HCT116 (cell line): ENCODE results near the gene MRPL44. TPM values are rescaled to one million over a fixed set of nuclear protein-coding genes. Genes with fewer than 3 reads are reported as not detected.

Experiments
- ATAC-seq: fragments of 200-7000 bp; cut with Tn5 transposase; 2 replicates; pipeline ENCODE4 v1.9.1; 2020; ENCODE audit warnings: mild to moderate bottlenecking, moderate library complexity
- BruUV-seq: library from RNA; stranded (reverse); fragments of 400-500 nt; replicated peaks from 2 replicates; lab custom pipeline; 2021; lab: Mats Ljungman, UMichigan
- CTCF ChIA-PET: fragments of 300-600 bp; sonication (Branson Sonifier 250); formaldehyde crosslinking; loops from one replicate; lab custom pipeline; 2021; ENCODE audit warnings: antibody characterized with exemption; lab: Charles Lee
- POLR2A ChIA-PET: fragments of 300-600, 350-600 bp; sonication (Branson Sonifier 250); formaldehyde crosslinking; loops from one replicate; lab custom pipeline; 2021; ENCODE audit warnings: antibody characterized with exemption; lab: Charles Lee
- RAD21 ChIA-PET, 2 experiments: fragments of 300-600 bp; sonication (Branson Sonifier 250); formaldehyde crosslinking; loops; one replicate each; lab custom pipeline; 2023; ENCODE audit warnings: low total read pairs in 2 of 2; ENCODE audit not compliant: uncharacterized antibody in 2 of 2, unreplicated experiment in 2 of 2, low non-redundant PET in 1 of 2; lab: Charles Lee
- DNase-seq: peaks from one replicate; pipeline ENCODE4 v3.0.0-alpha.2; 2010; ENCODE audit warnings: low read depth, low spot score
- H2AFZ ChIP-seq: fragments of 200-600 bp; shearing (Covaris generic), sonication (generic); 2 replicates; pipeline ENCODE4 v1.6.1; 2017; ENCODE audit warnings: low read depth, mixed run types, mixed read lengths, antibody characterized with exemption, low read length; ENCODE audit not compliant: poor library complexity, severe bottlenecking
- H3K27ac ChIP-seq: 2 replicates; pipeline ENCODE4 v1.5.1; 2012; ENCODE audit warnings: low read depth, low read length
- H3K27me3 ChIP-seq: fragments of 200-600 bp; sonication (generic); 2 replicates; pipeline ENCODE4 v1.6.1; 2016; ENCODE audit warnings: mixed run types, low read length, mixed read lengths; ENCODE audit not compliant: insufficient read depth
- H3K36me3 ChIP-seq, 2 experiments: fragments of 200-500 bp in 1 of 2; fragments of 200-600 bp in 1 of 2; sonication (Bioruptor generic) in 1 of 2; sonication (generic) in 1 of 2; 2 replicates each; pipeline versions ENCODE4 v1.5.1 to v1.6.1; 2014 to 2016; ENCODE audit warnings: low read length in 2 of 2, inconsistent platforms in 1 of 2, mixed read lengths in 1 of 2, mixed run types in 1 of 2; ENCODE audit not compliant: insufficient read depth in 2 of 2, control insufficient read depth in 1 of 2
- H3K4me1 ChIP-seq, 2 experiments: fragments of 200-600 bp in 1 of 2; sonication (generic) in 1 of 2; 2 replicates each; pipeline versions ENCODE4 v1.5.1 to v1.6.1; 2012 to 2017; ENCODE audit warnings: low read length in 2 of 2, inconsistent platforms in 1 of 2, mild to moderate bottlenecking in 1 of 2, mixed read lengths in 1 of 2, mixed run types in 1 of 2, moderate library complexity in 1 of 2; ENCODE audit not compliant: insufficient read depth in 2 of 2, control insufficient read depth in 1 of 2
- H3K4me2 ChIP-seq: fragments of 200-600 bp; sonication (generic); 2 replicates; pipeline ENCODE4 v1.6.1; 2017; ENCODE audit warnings: mixed run types, low read length, mixed read lengths
- H3K4me3 ChIP-seq, 2 experiments: fragments of 200-600 bp in 1 of 2; sonication (generic) in 1 of 2; replicated peaks in 1 of 2; 2 replicates each; pipeline ENCODE4 v1.5.1; 2011 to 2016; ENCODE audit warnings: low read length in 2 of 2, control low read depth in 1 of 2, low read depth in 1 of 2, mild to moderate bottlenecking in 1 of 2, mixed read lengths in 1 of 2, mixed run types in 1 of 2
- H3K79me2 ChIP-seq: fragments of 200-600 bp; sonication (generic); 2 replicates; pipeline ENCODE4 v1.6.1; 2017; ENCODE audit warnings: mild to moderate bottlenecking, mixed run types, low read length, moderate library complexity, mixed read lengths; ENCODE audit not compliant: insufficient read depth
- H3K9ac ChIP-seq: fragments of 200-600 bp; sonication (generic); 2 replicates; pipeline ENCODE4 v1.6.1; 2016; ENCODE audit warnings: low read length, mixed read lengths
- H3K9me2 ChIP-seq: fragments of 200-600 bp; sonication (generic), shearing (Covaris generic); 2 replicates; pipeline ENCODE4 v1.6.1; 2017; ENCODE audit warnings: mixed run types, mild to moderate bottlenecking, moderate library complexity; ENCODE audit not compliant: insufficient read depth
- H3K9me3 ChIP-seq, 2 experiments: fragments of 200-500 bp in 1 of 2; fragments of 200-600 bp in 1 of 2; sonication (Bioruptor generic) in 1 of 2; sonication (generic) in 1 of 2; 2 replicates each; pipeline ENCODE4 v1.6.1; 2014 to 2017; ENCODE audit warnings: low read length in 2 of 2, mixed read lengths in 2 of 2, inconsistent platforms in 1 of 2, low read depth in 1 of 2, mild to moderate bottlenecking in 1 of 2, mixed run types in 1 of 2, moderate library complexity in 1 of 2; ENCODE audit not compliant: control insufficient read depth in 1 of 2, insufficient read depth in 1 of 2
- H4K20me1 ChIP-seq: fragments of 200-600 bp; sonication (generic), shearing (Covaris generic); 2 replicates; pipeline ENCODE4 v1.6.1; 2017; ENCODE audit warnings: mixed run types, mild to moderate bottlenecking, moderate library complexity; ENCODE audit not compliant: insufficient read depth
- CEBPB ChIP-seq: IDR thresholded peaks from 2 replicates; pipeline ENCODE4 v1.6.1; 2012; ENCODE audit warnings: low read depth
- EGR1 ChIP-seq: IDR thresholded peaks from 2 replicates; pipeline ENCODE4 v1.6.1; 2012; ENCODE audit warnings: low read depth
- EZH2 ChIP-seq: fragments of 200-600 bp; sonication (generic); IDR thresholded peaks from 2 replicates; pipeline ENCODE4 v1.6.1; 2017; ENCODE audit warnings: antibody characterized with exemption, mixed run types
- EZH2phosphoT487 ChIP-seq: fragments of 200-600 bp; IDR thresholded peaks from 2 replicates; pipeline ENCODE4 v1.6.1; 2018; ENCODE audit warnings: antibody characterized with exemption, borderline replicate concordance
- MAX ChIP-seq: IDR thresholded peaks from 2 replicates; pipeline ENCODE4 v1.6.1; 2012
- POLR2A ChIP-seq: IDR thresholded peaks from 2 replicates; pipeline ENCODE4 v1.7.0; 2011; ENCODE audit warnings: borderline replicate concordance; ENCODE audit not compliant: insufficient read depth, insufficient read length; ENCODE audit errors: extremely low read depth
- RAD21 ChIP-seq: IDR thresholded peaks from 2 replicates; pipeline ENCODE4 v1.6.1; 2012; ENCODE audit warnings: low read depth, mild to moderate bottlenecking
- SP1 ChIP-seq: IDR thresholded peaks from 2 replicates; pipeline ENCODE4 v1.6.1; 2012; ENCODE audit warnings: low read depth
- SRF ChIP-seq: IDR thresholded peaks from 2 replicates; pipeline ENCODE4 v1.6.1; 2012; ENCODE audit warnings: low read depth
- ZBTB33 ChIP-seq: IDR thresholded peaks from 2 replicates; pipeline ENCODE4 v1.6.1; 2011; ENCODE audit warnings: mild to moderate bottlenecking, low read length, moderate library complexity; ENCODE audit not compliant: insufficient replicate concordance; ENCODE audit errors: extremely low read depth
- ZFX ChIP-seq: fragments of 450-650 bp; IDR thresholded peaks from 2 replicates; pipeline ENCODE4 v1.6.1; 2017
- intact Hi-C: fragments of 100-400 bp; cut with micrococcal nuclease; formaldehyde crosslinking; loops from 2 replicates; pipeline ENCODE4 v1.10.0; 2022
- total RNA-seq: library from RNA; stranded (reverse); gene quantifications from one replicate; pipeline ENCODE4 v1.2.1, GENCODE V29; 2021; ENCODE audit not compliant: unreplicated experiment
- TF ChIP-seq, protein P1 (sequence below): IDR thresholded peaks from 2 replicates; pipeline ENCODE4 v1.6.1; 2012

MRPL44 gene
- total RNA-seq, 1 experiment from 2014 or later, result 45.8 TPM

DNA sequence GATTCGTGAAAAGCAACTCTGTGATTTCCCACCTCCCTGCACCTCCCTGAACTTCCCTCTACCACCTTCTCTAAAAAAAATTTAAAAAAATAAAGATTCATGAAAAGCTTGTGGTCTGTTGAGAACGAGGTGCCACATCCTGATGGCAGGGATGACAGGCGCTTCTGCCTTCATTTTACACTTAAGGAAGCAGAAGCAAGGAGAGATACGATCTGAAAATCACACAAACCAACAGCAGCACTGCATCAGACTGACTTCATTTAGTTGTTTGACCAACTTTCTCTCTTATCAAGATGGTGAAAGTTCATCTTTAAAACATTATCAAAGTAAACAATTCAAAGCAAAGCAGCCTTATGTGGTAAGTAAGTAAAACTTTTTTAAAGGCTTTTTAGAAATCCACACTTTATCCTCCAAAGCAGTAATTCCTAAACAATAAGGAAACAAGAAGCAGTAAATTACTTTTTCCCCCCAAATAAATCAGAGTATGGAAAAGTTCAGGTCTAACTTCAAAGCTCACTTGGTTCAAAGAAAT, 27.6 kb upstream of the MRPL44 start:
- H4K20me1 ChIP-seq, result no peaks in the 10 kb centered on the region
- H3K9ac ChIP-seq, result no peak overlapping the region

More for the DNA sequence above, 27.6 kb upstream of the MRPL44 start:
- Histone ChIP-seq H3K9me3 (peaks cover 0 to 7% of the 10 kb centered on the region in 2 experiments; a peak in 1 of 4 replicates), H3K27me3 (no peaks in the 10 kb centered on the region), H3K79me2 (peaks cover 62% of the 10 kb centered on the region), H3K9me2 (no peaks in the 10 kb centered on the region), H3K4me2 (no peak overlapping the region), H3K4me1 (peaks cover 22 to 25% of the 10 kb centered on the region in 2 experiments), H2AFZ (no peak overlapping the region), H3K4me3 (no peak overlapping the region), H3K36me3 (no peaks in the 10 kb centered on the region), H3K27ac (no peak overlapping the region)
- ChIA-PET CTCF (no interaction called here), POLR2A (no interaction called here), RAD21 (no interaction called here)
- no peak for ATAC-seq
- no TSS peak for BruUV-seq
- intact Hi-C loops, result no loop called here
- DNase-seq, result no peak
- TF ChIP-seq SRF (no peak), EZH2 (no peak), MAX (no peak), RAD21 (no peak), POLR2A (no peak), SP1 (no peak), ZFX (no peak), CEBPB (no peak), EZH2phosphoT487 (no peak), ZBTB33 (no peak), EGR1 (no peak)
- TF ChIP-seq, protein P1, sequence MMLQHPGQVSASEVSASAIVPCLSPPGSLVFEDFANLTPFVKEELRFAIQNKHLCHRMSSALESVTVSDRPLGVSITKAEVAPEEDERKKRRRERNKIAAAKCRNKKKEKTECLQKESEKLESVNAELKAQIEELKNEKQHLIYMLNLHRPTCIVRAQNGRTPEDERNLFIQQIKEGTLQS, result no peak
